Subcutaneous adipose tissue (tissue), 4 donors: Measurements from ENCODE around the gene PLXDC1. TPM values are rescaled to one million over a fixed set of nuclear protein-coding genes. Genes with fewer than 3 reads are reported as not detected.

Experiments
- total RNA-seq, 4 donors: library from RNA; depleted of rRNA; stranded (reverse); fragments of >200 nt; gene quantifications; one replicate each; pipeline ENCODE4 v1.1.0, GENCODE V29; 2016
- TF ChIP-seq, protein P1 (sequence below): fragments of 450-650 bp; IDR thresholded peaks from one replicate; pipeline ENCODE4 v1.5.1; 2016; ENCODE audit warnings: low read depth, mild to moderate bottlenecking, control low read depth, antibody characterized with exemption, moderate library complexity

The PLXDC1 gene
- total RNA-seq, 4 donors from 2014 or later = 1.7 to 13.3 (median 5.6) TPM

DNA sequence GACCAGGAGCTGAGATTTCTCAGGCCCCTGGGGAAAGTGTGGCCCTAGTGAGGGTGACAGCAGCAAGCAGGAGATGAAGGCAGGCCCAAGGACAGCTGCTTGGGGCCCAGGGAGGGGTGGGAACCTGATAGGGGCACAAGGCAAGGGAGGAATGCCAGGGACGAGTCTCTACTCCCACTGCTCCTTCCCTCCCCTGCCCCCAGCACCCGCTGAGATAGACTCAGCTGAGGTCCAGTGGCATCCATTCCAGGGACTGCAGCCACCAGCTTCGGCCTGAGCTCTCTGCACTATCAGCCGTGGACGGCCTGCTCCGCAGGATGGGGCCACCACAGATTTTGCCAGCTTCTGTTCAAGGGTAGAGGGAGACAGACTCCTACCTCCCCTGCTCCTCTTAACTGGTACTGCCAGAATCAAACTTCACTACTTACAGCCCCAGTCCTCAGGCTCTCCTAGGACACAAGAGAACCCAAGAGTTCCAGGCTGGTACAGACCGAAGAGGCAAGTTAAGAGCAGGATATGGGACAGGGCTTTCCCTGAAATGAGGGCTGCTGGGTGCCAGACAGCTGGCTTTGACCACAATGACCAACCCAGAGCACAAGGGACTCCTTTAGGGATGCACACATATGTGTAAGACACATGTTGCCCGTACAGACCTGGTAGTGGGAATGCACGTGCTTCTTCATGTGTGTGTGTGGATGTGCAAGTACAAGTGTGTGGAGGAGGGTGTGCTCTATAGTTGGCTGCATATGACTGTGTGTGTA, 40.5 kb upstream of the PLXDC1 start:
- TF ChIP-seq, protein P1, sequence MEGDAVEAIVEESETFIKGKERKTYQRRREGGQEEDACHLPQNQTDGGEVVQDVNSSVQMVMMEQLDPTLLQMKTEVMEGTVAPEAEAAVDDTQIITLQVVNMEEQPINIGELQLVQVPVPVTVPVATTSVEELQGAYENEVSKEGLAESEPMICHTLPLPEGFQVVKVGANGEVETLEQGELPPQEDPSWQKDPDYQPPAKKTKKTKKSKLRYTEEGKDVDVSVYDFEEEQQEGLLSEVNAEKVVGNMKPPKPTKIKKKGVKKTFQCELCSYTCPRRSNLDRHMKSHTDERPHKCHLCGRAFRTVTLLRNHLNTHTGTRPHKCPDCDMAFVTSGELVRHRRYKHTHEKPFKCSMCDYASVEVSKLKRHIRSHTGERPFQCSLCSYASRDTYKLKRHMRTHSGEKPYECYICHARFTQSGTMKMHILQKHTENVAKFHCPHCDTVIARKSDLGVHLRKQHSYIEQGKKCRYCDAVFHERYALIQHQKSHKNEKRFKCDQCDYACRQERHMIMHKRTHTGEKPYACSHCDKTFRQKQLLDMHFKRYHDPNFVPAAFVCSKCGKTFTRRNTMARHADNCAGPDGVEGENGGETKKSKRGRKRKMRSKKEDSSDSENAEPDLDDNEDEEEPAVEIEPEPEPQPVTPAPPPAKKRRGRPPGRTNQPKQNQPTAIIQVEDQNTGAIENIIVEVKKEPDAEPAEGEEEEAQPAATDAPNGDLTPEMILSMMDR = no peak

DNA sequence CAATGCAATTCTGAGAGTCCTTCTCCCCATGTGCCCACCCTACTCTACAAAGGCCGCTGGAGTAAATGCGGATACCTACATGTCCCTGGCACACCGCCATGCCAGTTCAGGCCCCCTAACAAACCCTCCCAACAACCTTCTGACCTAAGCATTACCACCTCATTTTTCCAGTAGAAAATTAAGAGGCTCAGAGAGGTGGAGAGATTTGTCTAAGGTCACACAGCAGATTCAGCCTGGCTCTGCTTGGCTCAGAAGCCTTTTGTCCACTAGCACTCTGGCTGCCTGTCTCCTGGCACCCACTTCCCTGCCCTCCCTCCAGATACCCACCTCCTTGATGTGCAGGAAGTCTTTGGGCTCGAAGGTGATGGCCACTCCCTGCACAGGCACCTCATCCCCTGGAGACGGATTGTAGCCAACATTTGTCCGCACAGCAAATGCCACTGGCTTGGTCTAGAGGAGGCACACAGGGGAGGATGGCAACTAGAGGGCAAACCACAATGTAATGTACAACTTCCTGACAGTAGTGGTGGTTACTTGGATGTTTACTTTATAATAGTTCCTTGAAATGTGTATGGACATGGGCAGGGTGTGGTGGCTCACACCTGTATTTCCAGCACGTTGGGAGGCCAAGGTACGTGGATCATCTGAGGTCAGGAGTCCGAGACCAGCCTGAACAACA, 35.9 kb upstream of the PLXDC1 start:
- TF ChIP-seq, protein P1 = no peak

DNA sequence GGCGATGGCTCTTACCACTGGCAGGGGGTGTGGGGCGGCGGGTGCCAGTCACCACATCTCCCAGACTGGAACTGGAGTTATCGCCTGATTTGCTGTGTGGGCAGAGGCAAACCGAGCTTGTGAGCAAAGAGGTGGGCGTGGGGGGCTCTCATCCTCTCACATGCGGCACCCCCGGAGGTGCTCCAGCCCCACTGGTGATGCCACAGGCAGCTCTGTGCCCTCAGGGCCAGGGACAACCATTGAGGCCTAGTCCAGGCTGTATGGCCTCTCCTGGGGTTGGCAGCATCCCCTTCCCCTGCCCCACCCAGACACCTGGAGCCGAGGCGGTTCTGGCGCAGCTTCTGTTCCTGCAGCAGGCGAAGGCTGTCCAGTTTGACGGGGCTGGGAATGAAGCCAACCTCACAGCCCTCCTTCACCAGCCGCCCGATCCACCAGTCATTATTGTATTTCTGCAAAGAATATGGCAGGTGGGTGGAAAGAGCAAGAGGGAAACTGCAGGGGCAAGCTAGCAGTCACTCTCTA, 35.1 kb upstream of the PLXDC1 start:
- TF ChIP-seq, protein P1 = no peak

DNA sequence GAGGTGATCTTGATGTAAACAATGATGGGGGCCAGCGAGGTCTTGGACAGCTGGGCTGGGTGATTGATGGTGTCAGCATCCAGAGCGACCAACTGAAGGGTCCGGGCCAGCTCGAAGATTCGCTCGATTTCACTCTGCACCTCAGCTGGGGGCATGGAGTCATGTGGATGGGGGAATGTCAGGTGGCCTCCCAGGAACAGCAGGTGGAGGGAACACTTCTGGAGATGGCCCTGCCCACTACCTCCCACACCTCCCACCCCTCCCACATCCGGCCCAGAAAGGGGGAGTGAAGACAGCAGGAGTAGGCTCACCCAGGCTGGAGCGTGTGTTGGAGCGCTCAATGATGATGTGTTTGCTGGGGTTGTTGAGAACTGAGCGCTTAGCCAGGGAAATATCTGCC, 32.3 kb upstream of the PLXDC1 start:
- TF ChIP-seq, protein P1 = no peak

DNA sequence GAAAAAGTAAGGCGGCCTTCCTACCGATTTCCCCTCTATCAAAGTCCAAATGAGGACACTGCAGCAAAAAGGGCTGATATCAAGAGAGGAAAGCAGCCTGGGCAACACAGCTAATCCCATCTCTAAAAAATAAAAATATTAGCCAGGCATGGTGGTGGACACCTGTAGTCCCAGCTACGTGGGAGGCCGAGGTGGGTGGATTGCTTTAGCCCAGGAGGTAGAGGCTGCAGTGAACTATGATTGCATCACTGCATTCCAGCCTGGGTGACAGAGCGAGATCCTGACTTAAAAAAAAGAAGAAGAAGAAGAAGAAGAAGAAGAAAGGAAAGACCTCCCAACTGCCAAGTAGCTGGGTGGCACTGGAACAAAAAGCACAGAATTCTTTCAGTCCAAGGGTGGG, 31.6 kb upstream of the PLXDC1 start:
- TF ChIP-seq, protein P1 = no peak

DNA sequence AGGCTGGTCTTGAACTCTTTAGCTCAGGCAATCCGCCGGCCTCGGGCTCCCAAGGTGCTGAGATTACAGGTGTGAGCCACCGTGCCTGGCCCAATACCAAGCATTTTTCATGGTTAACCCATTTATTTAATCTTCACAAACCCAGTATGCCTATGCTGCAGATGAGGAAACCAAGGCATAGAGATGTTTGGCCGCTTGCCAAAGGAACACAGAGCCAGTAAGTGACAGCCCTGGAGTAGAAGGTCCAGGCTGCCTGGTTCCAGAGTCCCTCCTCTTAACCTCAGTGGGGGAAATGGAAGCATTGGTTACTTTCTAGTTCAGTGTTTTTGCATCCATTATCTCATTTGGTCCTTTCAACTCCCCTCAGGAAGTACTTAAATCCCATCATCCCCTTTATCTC, 29.9 kb upstream of the PLXDC1 start:
- TF ChIP-seq, protein P1 = no peak

DNA sequence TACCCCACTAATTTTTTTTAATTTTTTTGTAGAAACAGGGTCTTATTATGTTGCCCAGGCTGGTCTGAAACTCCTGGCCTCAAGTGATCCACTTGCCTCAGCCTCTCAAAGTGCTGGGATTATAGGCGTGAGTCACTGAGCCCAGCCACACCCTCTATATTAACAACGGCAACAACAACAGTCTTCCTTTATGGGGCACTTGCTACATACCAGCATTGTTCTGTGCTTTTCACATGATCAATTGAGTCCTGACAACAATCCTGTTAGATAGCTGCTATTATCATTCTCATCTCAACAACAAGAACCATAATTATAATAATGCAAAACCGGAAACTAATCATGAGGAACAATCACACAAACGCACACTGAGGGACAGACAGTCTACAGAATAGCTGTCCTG, 27.1 kb upstream of the PLXDC1 start:
- TF ChIP-seq, protein P1 = no peak
